Activated T-helper 1 cell treated with anti-CD3 and anti-CD28 coated beads, Interleukin-2, amount 50 U/mL, for 16 hours (primary cell): Measurements from ENCODE around the gene TMEM203.

Experiments
- DNase-seq, 2 donors: peaks; one replicate each; pipeline ENCODE4 v3.0.0-alpha.2; 2020; ENCODE audit warnings: low read depth in 1 of 2, low spot score in 1 of 2

The TMEM203 gene

GRCh38 chr9:137198051-137198901 lies 7.2 kb downstream of the TMEM203 start:
- DNase-seq = no peak

DNA sequence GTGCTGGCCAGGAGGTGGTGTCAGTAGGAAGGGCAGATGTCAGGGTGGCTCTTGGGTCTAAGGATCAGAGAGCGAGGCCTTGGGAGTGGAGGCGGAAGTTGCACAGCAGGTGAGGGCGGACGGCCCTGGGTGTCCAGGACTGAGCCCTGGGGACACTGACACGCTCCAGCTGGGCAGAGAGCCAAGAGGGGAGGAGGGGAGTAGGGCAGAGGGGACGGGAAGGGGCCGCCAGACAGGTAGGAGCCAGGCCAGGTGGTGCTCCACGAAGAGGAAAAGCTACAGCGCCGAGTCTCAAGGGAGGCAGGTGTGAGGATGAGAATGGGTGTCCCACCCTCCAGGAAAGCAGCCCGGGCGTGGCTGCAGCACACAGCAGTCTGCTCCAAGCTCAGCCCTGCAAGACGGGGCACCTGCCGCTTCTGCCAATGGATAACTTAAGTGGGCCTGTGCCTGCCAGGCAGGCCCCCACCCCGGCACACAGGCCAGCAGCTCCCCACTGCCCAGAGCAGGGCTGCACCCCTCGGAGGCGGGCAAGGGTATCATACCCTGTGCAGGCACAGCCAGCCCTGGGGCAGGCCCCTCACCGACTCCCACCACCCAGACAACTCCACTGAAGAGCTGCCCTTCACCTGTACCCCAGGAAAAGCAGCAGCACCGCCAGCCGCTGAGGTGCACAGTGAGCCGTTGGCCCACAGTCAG lies 9.8 kb downstream of the TMEM203 start:
- no peak for DNase-seq

GRCh38 chr9:137194909-137195308 lies 10.5 kb downstream of the TMEM203 start:
- no peak for DNase-seq

GRCh38 chr9:137194388-137194787 lies 11.1 kb downstream of the TMEM203 start:
- no peak for DNase-seq

- no peak for DNase-seq
Measured at GRCh38 chr9:137193771-137194170, 11.7 kb downstream of the TMEM203 start.

GRCh38 chr9:137192859-137193258 lies 12.6 kb downstream of the TMEM203 start:
- DNase-seq = no peak

DNA sequence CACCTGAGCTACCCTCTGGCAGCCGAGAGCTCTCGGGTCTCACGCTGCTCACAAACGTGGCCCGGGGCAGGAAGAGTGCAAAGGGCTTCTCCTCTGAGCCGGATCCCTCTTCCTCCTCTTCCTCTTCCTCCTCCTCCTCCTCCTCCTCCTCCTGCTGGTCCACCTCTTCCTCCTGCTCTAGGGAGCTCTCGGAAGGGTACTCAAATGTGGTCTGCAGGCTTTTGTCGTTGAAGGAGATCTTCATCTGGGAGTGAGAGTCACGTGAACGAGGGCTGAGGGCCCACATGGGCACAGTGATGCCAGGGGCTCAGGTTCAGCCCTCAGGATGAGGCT lies 13.0 kb downstream of the TMEM203 start:
- DNase-seq = no peak

DNA sequence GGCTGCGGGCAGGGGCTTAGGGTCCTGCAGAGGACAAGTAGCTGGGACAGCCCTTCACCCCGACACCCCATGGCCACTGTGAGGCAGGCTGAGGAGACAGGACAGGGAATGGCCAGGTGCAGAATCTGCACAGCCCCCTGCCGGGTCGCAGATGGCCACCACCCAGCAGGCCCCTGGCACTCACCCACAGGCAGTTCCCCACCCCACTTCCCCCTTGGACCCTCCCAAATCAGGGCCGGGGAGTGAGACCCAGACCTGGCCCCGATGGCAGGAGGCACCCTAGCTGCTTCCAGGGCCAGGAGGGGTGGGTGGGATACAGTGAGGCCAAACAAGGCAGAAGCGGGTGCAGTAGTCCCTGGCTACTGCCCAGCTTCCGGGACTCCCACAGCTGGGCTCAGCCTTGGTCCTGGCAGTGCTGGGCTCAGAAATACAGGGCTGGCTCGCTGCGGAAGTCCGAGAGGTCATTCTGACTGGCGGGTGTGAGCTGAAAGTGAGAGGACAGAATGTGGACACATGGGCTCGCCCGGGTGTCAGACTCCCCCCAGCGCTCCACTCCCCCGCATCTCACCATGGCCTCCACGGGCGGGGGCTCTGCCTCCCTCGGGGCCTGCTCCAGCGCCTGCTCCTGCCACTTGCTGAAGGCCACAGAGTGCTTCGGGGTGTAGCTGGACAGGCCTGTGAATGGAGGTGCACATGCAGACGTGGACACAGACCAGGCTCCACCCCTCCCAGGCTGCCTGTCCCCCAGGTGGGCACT lies 13.6 kb downstream of the TMEM203 start:
- no peak for DNase-seq

- no peak for DNase-seq
Measured at GRCh38 chr9:137191245-137191644, 14.2 kb downstream of the TMEM203 start.

- DNase-seq = no peak
Measured at GRCh38 chr9:137190315-137190856, 15.1 kb downstream of the TMEM203 start.

GRCh38 chr9:137189297-137190295 lies 15.9 kb downstream of the TMEM203 start:
- DNase-seq = no peak

DNA sequence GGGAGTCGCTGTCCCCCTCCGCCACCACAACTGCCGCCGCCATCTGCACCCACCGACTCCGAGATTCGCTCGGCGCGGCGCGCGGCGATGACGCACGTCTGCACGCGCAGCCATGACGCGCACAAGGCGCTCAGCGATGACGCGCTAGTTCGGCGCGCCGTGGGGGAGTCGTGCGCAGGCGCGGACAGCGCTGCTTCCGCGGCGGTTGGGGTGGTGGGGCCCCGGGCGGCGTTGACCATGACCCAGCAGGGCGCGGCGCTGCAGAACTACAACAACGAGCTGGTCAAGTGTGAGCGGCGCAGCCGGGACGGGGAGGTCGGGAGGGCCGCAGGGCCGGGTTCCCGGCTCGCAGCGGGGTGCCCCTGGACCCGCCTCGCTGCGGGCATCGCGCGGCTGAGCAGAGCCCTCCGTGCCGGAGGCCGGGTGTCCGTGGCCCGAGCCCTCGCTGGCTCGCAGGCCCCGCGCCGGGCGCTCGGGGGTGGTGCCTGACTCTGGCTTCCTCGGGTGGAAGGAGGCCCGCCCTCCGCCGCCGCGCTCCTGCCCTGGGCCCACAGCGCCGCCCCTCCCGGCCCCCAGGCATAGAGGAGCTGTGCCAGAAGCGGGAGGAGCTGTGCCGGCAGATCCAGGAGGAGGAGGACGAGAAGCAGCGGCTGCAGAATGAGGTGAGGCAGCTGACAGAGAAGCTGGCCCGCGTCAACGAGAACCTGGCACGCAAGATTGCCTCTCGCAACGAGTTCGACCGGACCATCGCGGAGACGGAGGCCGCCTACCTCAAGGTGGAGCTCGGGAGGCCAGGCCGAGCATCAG lies 16.8 kb downstream of the TMEM203 start, which contains the start of the genes ANAPC2 and SSNA1:
Gene ANAPC2, minus strand, starts transcription at position 71 of the 807 bp plus-strand sequence. Its CDS starts 28 bp downstream, at position 43.
Gene SSNA1, plus strand, starts transcription at position 187 of the 807 bp plus-strand sequence. Its CDS starts 51 bp downstream, at position 238.
- DNase-seq = peak; percentile 88 to 91

- DNase-seq = no peak
Measured at GRCh38 chr9:137188086-137188489, 17.4 kb downstream of the TMEM203 start.

DNA sequence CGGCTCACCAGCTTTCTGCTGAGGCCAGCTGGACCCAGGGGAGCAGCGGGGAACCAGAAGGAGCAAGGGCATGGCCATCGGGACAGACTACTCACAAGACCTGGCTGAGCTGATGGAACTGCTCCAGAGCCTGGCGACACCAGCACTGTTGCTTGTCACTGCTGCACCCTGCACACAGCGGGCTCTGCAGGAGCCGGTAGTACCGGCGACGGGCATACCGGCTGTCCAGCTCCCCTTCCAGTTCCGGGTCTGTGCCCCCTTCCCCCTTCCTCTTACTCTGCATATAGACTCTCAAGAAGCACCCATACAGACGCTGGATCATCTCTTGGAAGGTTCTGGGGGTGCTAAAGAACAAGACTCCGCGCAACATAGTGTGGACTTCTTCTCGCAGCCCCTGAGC lies 18.1 kb downstream of the TMEM203 start:
- DNase-seq = no peak

- DNase-seq = no peak
Measured at GRCh38 chr9:137186385-137186784, 19.1 kb downstream of the TMEM203 start.

- no peak for DNase-seq
Measured at GRCh38 chr9:137185921-137186320, 19.5 kb downstream of the TMEM203 start.

DNA sequence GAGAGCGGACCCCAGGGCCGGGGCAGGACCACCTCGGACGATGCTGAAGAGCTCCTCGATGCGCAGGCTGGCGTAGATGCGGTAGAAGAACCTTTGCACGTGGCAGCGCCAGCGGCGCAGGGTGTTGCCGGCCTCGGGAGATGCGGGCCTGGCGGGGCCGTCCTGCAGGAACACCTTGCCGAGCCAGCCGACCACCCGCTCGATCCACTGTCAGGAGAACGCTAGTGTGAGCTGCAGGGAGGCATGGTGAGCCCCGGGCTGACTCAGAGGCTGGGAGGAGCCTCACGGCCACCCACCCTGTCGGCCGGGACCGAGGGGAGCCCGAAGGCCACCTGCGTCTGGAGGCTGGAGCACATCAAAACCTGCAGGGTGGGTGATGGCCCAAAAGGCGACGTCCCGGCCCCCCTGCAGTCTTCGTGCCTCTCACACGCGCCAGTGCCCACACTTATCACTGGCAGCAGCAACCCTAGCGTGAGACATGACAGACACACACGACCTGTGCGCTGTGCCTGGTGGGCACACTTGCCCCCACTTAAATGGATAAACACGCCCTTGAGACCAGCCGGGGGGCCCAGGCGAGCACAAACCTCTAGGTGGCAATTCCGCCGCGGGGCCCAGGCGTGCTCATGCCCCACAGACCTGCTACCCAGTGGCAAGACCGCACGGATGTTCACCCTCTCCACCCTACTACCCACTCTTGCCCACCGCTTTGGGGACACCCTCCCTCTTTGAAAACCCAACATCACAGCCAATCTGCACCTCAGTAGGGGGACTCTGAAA lies 20.4 kb downstream of the TMEM203 start:
- no peak for DNase-seq

GRCh38 chr9:137183980-137184595 lies 21.4 kb downstream of the TMEM203 start:
- DNase-seq = no peak
